Esophagus muscularis mucosa (tissue), 3 donors: Measurements from ENCODE around the gene SMCO4.

Experiments
- CTCF ChIP-seq, 3 experiments: fragments of 200-600 bp in 2 of 3; fragments of 450-650 bp in 1 of 3; sonication (generic) in 2 of 3; IDR thresholded peaks; one replicate each; pipeline ENCODE4 v1.5.1; 2017 to 2019; ENCODE audit warnings: antibody characterized with exemption in 3 of 3, mild to moderate bottlenecking in 2 of 3, moderate library complexity in 1 of 3
- POLR2A ChIP-seq: fragments of 450-650 bp; IDR thresholded peaks from one replicate; pipeline ENCODE4 v1.6.1; 2017; ENCODE audit warnings: antibody characterized with exemption, moderate library complexity, mild to moderate bottlenecking, low read depth
- POLR2AphosphoS5 ChIP-seq, 2 donors: sonication (generic); formaldehyde crosslinking; IDR thresholded peaks; one replicate each; pipeline ENCODE4 v1.6.1; 2017; ENCODE audit warnings: antibody characterized with exemption in 2 of 2

- TF ChIP-seq POLR2AphosphoS5 (IDR thresholded peaks at IDR 0.05): no peak
- no peak for TF ChIP-seq CTCF (IDR thresholded peaks at IDR 0.05)
- no peak for TF ChIP-seq POLR2A
Measured at GRCh38 chr11:93505703-93506102, 37.5 kb downstream of the SMCO4 start.
